NCI-H82 treated with DMSO at 0.1 percent for 48 hours (cell line): ENCODE results near the gene APOBEC4.
"Not testable (repeated sequence)": the region's sequence is repeated elsewhere in the genome, so short reads cannot be mapped to it uniquely, and the experiment has no call there.

Source experiments
- DNase-seq: peaks from one replicate; lab custom pipeline; 2025; ENCODE audit not compliant: unreplicated experiment; lab: John Stamatoyannopoulos, UW

APOBEC4 gene, protein sequence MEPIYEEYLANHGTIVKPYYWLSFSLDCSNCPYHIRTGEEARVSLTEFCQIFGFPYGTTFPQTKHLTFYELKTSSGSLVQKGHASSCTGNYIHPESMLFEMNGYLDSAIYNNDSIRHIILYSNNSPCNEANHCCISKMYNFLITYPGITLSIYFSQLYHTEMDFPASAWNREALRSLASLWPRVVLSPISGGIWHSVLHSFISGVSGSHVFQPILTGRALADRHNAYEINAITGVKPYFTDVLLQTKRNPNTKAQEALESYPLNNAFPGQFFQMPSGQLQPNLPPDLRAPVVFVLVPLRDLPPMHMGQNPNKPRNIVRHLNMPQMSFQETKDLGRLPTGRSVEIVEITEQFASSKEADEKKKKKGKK

DNA sequence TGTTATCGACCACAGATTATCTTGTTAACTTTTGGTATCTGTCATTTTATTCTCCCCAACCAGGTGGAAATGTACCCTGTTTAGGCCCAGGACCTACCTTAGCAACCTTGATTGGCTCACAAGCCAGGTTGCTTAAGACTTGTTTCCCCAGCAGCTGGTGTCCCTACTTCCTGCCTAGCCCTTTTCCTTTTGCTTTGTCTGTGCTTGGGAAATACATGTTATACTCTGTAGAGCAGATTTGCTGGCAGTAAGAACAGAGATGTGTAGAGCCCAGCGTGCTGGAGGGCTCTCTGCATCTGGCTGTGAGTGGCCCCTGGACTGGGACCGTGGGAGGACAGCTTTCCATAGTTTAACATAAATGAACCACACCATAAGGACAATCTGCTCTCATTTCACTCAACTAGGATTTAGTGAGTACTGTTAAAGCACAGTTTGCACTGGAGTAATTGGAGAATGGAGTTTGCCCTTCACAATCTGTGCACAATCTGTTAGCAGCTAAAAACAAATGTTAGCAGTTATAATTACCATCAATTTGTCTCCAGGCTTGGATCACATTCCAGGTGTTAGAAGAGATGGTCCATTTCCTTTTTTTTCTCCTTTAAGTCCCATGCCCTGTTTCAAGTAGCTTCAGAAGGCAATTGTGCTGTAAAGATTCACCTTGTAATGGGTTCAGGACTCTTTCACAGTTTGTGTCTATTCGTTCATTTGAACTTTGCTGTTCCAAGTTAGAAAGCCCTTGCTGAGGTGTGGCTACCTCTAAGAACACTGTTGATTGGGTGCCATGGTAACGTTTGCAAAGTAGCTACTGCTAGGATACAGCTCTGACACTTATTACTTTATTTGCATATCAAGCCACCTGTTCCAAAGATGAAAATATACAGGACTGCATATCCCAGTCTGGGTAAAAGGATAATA is at the start of gene APOBEC4:
Gene APOBEC4 (minus strand): TSS at position 770 of the 915 bp plus-strand sequence. CDS start 4,535 bp downstream, outside the sequence.
- DNase-seq: peak; percentile 61

DNA sequence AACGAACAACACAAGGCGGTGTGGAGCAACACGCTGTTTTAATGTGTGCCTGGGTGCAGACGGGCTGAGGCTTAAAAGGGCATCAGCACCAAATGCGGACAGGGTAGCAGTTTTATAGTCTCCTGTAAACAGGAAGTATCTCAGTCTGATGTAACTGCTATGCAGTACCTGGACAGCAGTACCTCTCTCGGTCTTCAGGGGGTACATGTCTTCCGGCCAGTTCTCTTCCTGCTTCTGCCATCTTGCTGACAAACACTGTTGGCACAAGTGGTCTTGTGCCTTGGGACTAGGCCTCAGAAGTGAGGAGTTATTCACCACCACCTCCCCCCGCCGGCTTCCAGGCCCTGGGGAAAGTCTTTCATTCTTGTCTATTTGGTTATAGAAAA is 49.7 kb upstream of the APOBEC4 start:
- no peak for DNase-seq

DNA sequence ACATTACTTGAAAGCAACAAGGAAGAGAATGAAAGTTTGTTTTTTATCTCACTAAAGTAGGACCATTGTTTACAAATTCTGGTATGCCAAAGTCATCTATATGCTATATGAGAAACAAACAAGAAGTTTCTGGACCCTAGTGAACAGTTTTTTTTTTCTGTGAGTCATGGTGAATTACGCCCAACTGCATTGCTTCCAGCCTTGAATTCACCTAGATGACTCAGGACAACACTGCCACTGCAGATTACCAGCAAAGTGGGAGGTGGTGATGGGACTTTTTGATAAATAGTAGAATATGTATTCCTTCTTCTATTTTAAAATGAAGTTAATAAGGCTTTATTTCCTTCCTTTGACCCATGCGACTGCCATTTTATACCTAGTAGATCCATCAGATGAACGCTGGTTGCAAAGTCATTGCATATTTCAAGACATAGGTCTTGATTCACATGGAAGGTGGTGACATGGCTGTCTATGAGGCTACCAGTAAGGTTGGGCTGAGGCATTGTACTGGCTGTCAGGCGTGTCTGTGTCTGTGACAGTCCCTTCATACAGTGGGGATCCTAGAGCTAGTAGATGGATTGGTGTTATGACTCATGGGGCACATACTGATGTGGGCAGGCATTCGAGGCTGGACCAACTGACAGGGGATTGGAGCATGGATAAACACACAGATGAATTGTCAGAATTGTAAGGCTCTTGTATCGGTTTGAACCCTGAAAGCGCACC is 49.1 kb upstream of the APOBEC4 start:
- no peak for DNase-seq

DNA sequence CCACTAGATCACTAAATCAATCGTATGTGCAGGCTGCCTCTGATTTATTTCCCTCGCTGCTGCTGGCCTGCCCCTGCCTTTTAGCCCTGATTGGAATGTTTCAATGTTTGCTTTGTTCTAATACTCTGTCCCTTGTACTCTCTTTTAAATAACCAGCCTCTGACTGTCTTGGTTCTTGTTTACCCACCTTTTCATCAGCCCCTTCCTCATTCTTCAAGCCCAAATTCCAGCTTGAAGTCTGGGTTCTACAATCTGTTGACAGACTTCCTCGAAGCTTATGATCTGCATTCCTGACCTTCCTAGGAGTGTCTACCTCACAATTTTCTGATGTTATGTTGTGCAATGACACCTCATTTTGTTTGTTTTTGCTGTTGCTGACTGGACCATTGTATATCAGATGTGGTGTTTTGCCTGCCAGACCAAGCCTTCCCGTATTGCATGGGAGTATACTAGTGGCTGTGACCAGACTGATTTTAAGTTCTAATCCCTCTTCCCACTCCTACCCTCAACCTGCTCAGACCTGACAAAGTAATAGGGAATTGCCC is 46.6 kb upstream of the APOBEC4 start:
- no peak for DNase-seq

DNA sequence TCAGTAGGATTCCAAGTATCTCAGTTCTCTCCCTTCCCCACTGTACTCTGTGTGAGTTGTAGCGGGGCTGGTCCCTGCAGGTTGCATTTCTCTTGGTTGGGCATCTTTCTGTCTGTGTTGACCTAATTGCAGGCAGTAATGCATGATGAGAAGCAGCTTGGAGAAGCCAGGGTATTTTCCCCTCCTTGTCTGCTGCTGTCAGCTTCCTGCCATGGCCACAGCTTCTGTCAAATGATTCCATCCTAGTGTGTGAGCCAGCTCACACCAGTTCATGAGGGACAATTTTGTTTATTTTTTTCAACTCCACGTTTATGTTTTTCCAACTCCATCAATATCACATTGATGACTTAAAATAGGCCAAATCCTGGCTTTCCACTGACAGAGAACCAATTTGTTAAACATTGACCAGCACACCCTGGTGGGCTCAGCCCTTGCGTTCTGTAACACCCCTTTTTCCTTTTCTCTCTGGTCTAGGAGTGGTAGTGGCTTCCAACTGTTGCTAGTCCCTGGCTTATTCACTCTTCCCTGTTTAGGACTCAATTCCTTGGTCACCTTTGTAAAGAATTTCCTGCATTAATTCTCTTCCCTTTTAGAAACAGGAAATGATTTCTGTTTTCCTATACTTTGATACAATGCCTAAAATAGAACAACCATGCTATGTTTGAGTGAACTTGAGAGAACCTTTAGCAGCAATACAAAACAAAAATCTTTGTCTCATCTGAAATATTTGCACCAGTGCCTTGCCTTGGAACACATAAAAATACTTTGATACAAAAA is 44.9 kb upstream of the APOBEC4 start:
- no peak for DNase-seq

DNA sequence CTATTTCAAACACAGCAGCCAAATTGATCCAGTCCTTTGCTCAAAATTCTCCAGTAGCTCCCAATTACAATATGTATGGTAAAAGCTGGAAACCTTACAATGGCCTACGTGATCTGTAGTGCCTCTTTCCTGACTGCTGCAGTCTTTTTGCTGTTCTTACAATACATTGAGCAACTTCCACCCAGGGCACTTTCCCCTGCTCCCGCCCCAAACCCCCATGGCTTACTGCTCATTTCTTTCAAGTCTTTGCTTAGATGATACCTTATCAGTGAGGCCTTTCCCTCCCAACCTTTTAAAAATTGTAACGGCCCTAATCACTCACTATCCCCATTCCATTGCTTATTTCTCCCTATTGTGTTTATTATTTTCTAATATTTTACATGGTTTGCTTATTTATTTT is 43.9 kb upstream of the APOBEC4 start:
- no peak for DNase-seq

DNA sequence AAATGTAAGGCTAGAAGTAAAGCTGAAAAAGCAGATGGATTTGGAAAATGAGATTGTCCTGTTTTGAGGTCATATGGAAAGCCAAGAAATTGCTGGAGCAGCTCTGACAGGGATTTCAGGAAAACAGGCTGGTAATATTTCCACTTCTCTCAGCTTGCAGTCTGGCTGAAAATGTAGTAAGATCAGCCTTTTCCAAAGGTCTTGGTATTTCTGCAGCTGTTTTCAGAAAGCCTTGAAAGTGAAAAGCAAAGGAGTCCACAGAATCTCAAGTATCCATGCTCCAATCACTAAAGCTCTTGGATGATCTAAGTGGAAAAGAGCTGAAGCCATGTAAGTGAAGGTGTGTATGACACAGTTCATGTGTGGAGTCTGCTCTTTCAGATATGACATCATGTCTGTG is 41.6 kb upstream of the APOBEC4 start:
- no peak for DNase-seq

DNA sequence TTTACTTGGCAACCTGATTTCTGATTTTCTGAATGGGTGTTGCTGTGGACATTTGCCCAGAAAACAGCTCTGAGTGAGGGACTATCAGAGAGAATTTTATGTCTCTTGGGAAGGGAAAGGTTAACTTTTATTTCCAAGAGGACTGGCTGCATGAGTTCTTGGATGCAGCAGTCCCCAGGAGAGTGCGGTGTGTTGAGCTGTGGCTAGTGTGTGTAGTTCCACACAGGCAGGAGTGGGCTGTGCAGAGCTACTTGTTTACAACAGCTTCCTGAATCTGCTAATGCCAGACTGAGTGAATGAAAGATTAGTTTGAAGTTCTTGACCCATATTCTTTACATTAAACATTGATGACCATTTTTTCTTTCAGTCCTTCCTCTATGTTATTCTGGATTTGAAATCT is 41.0 kb upstream of the APOBEC4 start:
- no peak for DNase-seq

DNA sequence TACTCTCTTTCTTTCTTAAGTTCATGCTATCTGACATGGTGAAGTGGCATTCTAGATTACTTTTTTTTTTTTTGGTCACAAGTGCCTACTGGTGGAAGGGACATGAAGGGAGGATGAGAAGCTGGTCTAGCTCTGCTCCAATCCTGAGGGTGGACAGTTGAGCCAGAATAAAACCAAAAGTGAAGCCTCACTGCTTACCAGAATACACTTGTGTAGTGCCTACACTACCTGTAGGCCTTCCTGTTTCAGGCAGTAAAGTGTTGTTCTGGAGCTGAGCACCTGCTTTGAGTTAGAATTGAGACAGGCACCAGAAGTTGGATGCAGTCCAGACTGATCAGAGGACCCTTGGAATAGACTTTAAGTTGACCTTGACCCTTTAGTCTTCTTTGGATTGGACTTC is 40.4 kb upstream of the APOBEC4 start:
- no peak for DNase-seq

DNA sequence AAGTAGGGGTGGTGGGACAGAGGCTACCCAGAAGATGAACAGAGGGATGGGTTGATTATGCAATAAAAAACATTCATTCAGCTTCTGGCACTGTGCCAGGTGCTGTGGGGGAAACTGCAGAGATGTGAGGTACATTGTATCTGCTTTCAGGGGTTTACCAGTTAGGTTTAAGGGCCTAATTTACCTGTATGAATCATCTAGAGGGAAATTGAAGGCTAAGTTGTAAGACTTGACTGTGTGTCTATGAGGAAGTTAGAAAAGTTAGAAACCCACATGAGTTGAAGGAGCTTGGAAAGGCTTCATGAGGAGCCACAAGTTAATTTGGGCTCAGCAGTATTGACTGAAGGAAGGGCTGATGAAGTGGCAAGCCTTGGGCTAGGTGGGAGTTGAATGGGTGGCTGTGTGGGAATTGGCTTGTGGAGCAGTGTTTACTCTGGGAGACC is 36.7 kb upstream of the APOBEC4 start:
- no peak for DNase-seq

DNA sequence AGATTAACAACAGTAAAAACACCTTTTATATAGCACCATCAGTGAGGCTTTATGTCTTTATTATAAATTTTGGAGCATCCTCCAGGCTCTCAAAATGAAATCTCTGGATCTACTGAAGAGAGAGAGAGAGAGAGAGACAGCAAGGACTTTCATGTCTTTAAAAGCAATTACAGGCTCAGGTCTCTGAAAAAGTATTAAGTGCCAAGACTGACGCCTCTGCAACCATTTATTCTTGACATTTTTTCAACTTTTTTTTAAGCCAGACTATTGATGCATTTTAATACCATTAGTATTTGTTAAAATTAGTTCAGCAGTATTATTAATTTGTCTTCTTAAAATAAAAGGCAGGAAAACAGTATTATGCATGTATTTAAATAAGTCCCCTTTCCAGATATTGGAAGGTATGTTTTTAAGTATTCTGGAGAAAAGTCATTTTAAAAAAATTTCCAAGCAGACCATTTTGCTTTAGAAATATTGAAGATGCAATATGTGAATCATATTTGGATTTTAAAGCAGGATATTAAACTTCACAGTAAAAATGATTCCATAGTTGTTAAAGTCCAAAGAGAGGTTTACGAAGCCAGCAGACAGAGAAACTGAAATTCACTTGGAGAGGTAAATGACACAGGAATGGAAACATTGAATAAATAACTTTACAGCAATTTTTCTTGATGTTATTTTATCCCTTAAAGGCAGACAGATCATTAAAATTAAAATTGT is 35.4 kb upstream of the APOBEC4 start:
- DNase-seq: no peak

DNA sequence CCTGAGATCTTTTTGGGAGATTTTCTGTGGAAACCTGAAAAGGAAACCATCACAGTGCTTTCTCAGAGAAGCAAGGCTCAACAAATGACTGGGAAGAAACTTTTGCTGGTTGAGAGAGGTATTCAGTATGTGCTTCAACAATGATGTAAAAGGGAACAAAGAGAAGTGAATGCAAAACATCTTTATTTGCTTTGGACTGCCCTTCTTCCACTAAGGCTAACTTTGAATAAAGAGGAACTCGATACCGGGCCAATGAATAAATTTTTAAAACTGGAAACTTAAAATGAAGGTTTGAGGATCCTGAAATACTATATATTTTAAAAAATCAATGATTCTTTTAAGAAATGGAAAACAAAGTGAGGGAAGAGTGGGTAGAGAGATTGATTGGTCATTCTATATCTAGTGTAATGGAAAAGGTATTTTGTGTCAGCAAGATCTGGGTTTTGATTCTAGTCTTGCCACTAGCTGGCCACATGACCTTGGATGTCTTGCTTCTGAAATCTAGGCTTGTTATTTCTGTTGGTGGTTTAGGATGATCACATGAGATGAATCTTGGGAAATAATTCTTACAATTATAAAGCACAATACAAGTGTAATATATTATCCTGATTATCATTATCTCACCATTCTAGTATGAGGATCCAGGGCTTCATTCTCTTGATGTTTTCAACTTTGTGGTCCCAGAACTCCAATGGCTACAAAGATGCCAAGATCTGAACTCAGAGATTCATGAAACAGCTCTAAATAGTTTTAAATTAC is 34.6 kb upstream of the APOBEC4 start:
- DNase-seq: no peak

DNA sequence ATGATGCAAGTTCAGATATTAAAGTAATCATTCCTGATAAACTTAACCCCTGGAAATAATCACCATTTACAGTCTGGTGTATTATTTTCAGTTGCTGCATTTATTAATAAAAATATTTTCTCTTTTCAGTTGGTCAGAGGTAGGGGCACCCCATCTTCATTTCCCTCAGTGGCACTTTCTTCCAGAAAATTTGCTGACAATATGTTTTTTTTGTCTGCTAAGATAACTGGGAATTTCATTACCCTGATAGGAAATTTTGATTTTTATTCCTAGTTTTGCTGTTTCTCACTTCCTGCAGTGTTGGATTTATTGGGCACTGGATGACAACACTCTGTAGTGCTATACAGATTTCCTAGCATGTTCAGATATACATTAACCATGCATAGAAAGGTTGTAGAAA is 33.1 kb upstream of the APOBEC4 start:
- DNase-seq: no peak

DNA sequence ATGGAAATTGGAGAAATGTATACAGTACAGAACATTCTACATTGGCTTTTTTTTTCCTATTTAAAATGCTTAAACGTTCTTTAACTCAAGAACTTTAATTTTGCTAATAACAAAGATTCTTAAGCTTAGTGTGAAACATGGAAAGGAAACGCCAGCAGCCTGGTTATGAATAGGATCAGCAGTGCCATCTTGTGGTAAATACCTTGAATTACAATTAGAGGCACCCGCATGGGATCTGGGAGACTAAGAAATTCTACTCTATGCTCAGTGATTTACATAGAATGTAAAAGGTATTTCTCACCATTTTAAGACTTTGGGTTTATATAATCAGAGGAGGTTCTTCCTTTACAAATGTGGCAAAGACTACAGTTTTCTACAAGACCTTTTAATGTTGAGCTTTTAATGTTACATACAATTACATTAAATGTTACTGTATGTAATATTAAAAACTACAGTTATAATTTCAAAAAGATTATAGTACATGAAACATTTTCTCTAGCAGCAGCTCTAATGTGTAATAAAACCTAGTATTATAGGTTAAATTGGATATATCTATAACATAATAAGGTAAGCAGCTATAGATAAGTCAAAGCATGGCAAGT is 32.1 kb upstream of the APOBEC4 start:
- peak; percentile 41 for DNase-seq

DNA sequence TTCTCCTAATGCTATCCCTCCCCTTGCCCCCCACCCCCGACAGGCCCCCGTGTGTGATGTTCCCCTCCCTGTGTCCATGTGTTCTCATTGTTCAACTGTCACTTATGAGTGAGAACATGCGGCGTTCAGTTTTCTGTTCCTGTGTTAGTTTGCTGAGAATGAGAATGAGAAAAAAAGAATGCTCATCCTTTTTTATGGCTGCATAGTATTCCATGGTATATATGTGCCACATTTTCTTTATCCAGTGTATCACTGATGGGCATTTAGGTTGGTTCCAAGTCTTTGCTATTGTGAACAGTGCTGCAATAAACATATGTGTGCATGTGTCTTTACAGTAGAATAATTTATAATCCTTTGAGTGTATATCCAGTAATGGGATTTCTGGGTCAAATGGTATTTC is 26.2 kb upstream of the APOBEC4 start:
- not testable (repeated sequence) for DNase-seq

DNA sequence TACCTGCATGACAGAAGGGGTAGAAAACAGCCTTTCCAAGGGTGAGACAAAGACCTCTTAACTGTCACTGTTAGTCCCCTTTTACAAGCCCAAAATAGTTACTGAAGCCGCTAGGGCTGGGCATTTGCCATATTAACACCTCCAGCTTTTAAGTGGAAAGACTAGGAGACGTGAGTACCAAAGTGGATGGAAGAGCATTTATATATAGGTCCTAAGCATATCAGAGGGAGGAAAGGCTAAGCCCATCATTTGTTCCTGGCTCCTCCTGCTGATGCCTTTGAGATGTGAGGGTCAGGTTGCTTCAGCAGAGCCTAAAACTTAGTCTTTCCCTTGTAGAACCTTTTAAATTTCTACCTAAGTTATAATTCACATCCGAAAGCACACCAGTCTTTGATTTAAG is 25.7 kb upstream of the APOBEC4 start:
- DNase-seq: no peak

DNA sequence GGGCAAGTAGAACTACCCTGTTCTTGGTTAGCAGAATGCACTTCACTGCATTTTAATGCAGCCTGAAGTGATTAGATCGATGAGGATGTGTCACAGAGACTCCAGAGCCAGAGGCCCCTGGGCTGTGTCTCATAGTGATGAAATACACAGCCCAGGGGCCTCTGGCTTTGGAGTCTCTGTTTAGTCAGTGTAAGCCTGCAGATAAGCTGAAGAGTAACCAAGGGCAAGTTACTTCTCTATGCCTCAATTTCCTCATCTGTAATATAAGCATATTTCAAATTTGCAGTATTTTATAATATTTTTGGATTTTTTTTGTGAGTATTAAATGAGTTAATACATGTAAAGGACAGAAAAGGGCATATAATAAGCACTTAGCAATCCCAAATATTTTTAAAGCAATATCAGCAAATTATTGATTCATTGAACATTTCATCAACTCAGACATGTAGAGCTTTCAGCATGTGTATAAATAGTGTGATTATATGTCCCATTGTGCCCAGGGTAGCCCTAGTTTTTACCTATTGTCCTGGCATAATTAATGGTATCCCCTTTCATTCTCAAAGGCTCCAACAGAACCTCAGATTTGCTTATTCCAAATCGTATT is 23.6 kb upstream of the APOBEC4 start:
- no peak for DNase-seq

DNA sequence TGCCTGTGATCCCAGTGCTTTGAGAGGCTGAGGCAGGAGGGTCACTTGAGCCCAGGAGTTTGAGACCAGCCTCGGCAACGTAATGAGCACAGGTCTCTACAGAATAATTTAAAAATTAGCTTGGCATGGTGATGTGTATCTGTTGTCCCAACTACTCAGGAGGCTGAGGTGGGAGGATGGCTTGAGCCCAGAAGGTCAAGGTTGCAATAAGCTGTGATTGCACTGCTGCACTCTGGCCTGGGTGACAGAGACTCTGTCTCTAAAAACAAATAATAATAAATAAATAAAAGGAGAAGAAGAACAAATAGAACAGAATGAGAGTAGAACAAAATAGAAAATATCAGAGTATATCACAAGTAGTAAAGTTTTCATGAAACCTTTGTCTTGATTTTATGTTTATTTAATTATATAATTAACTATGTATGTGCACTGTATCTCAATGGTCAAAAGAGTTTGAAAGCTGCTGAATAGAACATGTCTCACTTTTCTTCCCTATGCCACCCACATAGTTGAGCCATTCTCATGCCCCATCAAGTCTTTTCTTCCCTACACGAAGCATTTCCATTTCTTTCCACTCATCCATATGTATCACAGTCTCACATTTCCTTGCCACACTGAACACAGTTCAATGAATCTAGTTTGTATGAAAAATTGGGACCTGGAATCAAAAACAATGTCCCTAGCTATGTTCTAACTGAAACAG is 22.9 kb upstream of the APOBEC4 start:
- DNase-seq: no peak
